Fibroblast of skin of abdomen (primary cell): ENCODE measurements around the gene CFAP65.

Experiments used
- DNase-seq: peaks from one replicate; pipeline ENCODE4 v3.0.0-alpha.2; 2013

CFAP65 gene

GRCh38 chr2:218962859-218963492 lies 78.3 kb downstream of the CFAP65 start:
- peak; percentile 48 for DNase-seq

GRCh38 chr2:218961651-218962570 lies 79.4 kb downstream of the CFAP65 start:
- no peak for DNase-seq

- no peak for DNase-seq
Observed at GRCh38 chr2:218961229-218961628, 80.1 kb downstream of the CFAP65 start.

DNA sequence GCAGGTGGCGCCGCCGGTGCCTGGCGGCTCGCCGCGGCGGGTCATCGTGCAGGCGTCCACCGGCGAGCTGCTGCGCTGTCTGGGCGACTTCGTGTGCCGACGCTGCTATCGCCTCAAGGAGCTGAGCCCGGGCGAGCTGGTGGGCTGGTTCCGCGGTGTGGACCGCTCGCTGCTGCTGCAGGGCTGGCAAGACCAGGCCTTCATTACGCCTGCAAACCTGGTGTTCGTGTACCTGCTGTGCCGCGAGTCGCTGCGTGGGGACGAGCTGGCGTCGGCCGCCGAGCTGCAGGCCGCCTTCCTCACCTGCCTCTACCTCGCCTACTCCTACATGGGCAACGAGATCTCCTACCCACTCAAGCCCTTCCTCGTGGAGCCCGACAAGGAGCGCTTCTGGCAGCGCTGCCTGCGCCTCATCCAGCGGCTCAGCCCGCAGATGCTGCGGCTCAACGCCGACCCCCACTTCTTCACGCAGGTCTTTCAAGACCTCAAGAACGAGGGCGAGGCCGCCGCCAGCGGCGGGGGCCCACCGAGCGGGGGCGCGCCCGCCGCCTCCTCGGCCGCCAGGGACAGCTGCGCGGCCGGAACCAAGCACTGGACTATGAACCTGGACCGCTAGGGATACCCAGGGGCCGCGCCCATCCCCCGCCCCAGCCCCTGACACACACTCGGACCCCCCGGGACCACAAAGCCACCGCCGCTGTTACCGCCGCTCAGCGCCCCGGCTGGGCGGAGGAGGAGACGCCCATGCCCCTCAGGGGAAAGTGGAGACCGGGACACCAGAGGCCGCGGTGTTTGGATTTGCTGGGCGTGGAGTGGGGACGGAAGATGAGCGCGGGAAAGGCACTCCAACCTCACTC lies 80.8 kb downstream of the CFAP65 start:
- DNase-seq: no peak

GRCh38 chr2:218959761-218960308 lies 81.5 kb downstream of the CFAP65 start:
- no peak for DNase-seq

DNA sequence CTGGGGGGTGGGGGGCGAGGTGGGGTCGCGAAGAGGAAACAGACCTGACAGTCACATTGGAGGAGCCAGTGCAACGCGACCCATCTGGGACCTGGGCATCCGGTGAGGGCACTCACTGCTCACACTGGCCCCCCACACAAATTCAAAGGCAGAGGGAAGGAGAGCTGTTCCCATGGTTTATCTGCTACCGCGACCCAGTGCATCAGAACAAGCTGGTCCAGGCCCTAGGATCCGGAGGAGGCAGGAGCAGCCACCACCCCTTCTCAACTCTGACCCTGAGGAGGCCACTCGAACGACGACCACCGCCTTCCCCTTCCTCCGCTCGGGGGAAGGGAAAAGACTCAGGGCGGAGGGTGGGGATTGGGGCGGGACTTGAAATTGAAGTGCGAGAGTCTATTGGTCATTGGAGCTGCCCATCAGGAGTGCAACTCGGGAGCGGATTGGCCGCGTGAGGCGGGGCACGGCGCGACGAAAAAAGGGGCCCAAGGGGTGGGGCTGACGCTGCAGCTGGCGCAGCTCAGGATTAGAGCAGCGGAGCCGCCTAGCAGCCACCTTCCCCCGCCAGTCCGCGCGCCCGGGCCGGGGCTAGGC lies 82.1 kb downstream of the CFAP65 start, which contains the start of gene CDK5R2:
TSS of gene CDK5R2 (plus strand) at position 526 of the 591 bp plus-strand sequence. CDS start 155 bp downstream, outside the sequence.
- DNase-seq: peak; percentile 76

- no peak for DNase-seq
Observed at GRCh38 chr2:218958276-218958675, 83.0 kb downstream of the CFAP65 start.

- no peak for DNase-seq
Observed at GRCh38 chr2:218957671-218958070, 83.6 kb downstream of the CFAP65 start.

- DNase-seq: no peak
Observed at GRCh38 chr2:218956039-218956438, 85.3 kb downstream of the CFAP65 start.

- no peak for DNase-seq
Observed at GRCh38 chr2:218954541-218955300, 86.6 kb downstream of the CFAP65 start.

- DNase-seq: no peak
Observed at GRCh38 chr2:218953366-218953954, 87.9 kb downstream of the CFAP65 start.
